Natural killer cell (primary cell): ENCODE data around the gene BPIFB6. TPM values are rescaled to one million over a fixed set of nuclear protein-coding genes. Genes with fewer than 3 reads are reported as not detected.

Experiments used
- ATAC-seq, 3 donors: fragments of 150-1000 bp in 2 of 3; fragments of 200-7000 bp in 1 of 3; cut with Tn5 transposase; 1 replicate in 1 of 3; 2 replicates in 2 of 3; pipeline ENCODE4 v1.10.0; 2021; ENCODE audit warnings: mild to moderate bottlenecking in 2 of 3, moderate library complexity in 2 of 3
- DNase-seq, 2 donors: peaks; one replicate each; pipeline versions ENCODE4 v3.0.0 to v3.0.0-alpha.2; 2013 to 2021; ENCODE audit warnings: mixed read lengths in 1 of 2
- H3K27ac ChIP-seq: one replicate; pipeline ENCODE4 v1.5.1; 2013; ENCODE audit warnings: mild to moderate bottlenecking, low read length
- H3K27me3 ChIP-seq: one replicate; pipeline ENCODE4 v1.6.1; 2013; ENCODE audit warnings: low read length; ENCODE audit not compliant: control insufficient read depth, insufficient read depth
- H3K36me3 ChIP-seq: one replicate; pipeline ENCODE4 v1.6.1; 2013; ENCODE audit warnings: low read length; ENCODE audit not compliant: control insufficient read depth, insufficient read depth
- H3K4me1 ChIP-seq: one replicate; pipeline ENCODE4 v1.6.1; 2013; ENCODE audit warnings: low read length; ENCODE audit not compliant: control insufficient read depth, insufficient read depth
- H3K4me3 ChIP-seq: one replicate; pipeline ENCODE4 v1.5.1; 2013; ENCODE audit warnings: low read length
- H3K9me3 ChIP-seq: one replicate; pipeline ENCODE4 v1.6.1; 2013; ENCODE audit warnings: low read length; ENCODE audit not compliant: control insufficient read depth, insufficient read depth
- H3K27ac Mint-ChIP-seq, 2 donors: one replicate each; pipeline ENCODE4 v1.8.0; 2022; ENCODE audit warnings: mild to moderate bottlenecking in 2 of 2, mixed read lengths in 2 of 2, moderate library complexity in 1 of 2
- H3K27me3 Mint-ChIP-seq, 2 donors: one replicate each; pipeline ENCODE4 v1.8.0; 2022; ENCODE audit warnings: low read depth in 2 of 2, mixed read lengths in 2 of 2
- H3K36me3 Mint-ChIP-seq: one replicate; pipeline ENCODE4 v1.8.0; 2022; ENCODE audit warnings: mixed read lengths
- H3K4me1 Mint-ChIP-seq, 2 donors: one replicate each; pipeline ENCODE4 v1.8.0; 2022; ENCODE audit warnings: mixed read lengths in 2 of 2
- H3K4me3 Mint-ChIP-seq: one replicate; pipeline ENCODE4 v1.8.0; 2022; ENCODE audit warnings: mild to moderate bottlenecking, moderate library complexity, mixed read lengths
- H3K9me3 Mint-ChIP-seq, 2 donors: one replicate each; pipeline ENCODE4 v1.8.0; 2022; ENCODE audit warnings: mixed read lengths in 2 of 2
- WGBS: methylation state at CpG from one replicate; pipeline ENCODE4 v1.1.7; 2013; ENCODE audit warnings: missing lambda C conversion rate; ENCODE audit not compliant: insufficient coverage; 5-methylcytosine and 5-hydroxymethylcytosine counted together
- intact Hi-C: fragments of 100-400 bp; cut with micrococcal nuclease; formaldehyde crosslinking; loops from one replicate; pipeline ENCODE4 v1.14.2; 2022
- total RNA-seq, 4 donors: library from RNA; stranded (reverse); fragments of 120-200 nt in 1 of 4; gene quantifications; one replicate each; pipeline versions ENCODE4 v1.2.3 to v1.2.4, GENCODE V29; 2013 to 2022
- TF ChIP-seq, protein P1 (sequence below): fragments of 200-600 bp; IDR thresholded peaks from one replicate; pipeline ENCODE4 v1.8.0; 2022; ENCODE audit warnings: antibody characterized with exemption

The BPIFB6 gene
- total RNA-seq, 3 donors from 2014 or later (not counting 1 experiment from before 2014, with no cell fraction given), result not detected

DNA sequence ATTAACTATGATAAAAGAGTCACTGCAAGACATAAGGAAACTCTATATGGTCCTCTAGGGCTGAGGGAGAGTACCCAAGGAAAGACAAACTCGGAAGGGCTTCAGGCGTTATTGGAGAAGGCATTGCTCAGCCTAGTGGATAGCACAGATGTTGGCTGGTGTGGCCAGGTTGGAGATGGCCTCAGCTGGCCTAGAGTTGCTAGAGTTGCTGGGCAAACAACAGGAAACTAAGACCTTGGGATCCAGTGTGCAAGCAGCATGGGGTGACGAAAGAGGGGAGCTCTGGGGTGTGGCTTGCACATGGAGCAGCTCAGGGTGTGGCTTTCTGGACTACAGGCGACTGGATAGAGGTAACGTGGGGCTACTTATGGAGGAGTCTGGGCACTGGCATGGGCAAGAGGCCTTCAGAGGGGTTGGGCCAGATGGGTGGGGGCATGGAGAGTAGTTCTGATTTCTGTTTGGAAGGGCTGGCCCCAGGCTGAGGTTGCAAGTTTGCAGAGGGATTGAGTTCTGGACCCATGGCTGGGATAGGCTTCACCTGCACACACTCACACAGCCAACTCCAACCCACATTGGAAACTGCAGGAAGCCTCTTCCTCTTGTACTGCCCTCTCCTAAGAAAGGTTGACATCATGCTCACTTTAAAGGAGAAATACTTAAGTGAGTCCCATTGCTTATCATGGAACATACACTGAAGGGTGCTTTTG lies 5.2 kb upstream of the BPIFB6 start:
- Histone ChIP-seq H3K9me3 (no peaks in the 10 kb centered on the region), H3K4me1 (no peaks in the 10 kb centered on the region), H3K27me3 (no peaks in the 10 kb centered on the region), H3K4me3 (no peak overlapping the region), H3K36me3 (no peaks in the 10 kb centered on the region), H3K27ac (no peak overlapping the region)
- TF ChIP-seq, protein P1, sequence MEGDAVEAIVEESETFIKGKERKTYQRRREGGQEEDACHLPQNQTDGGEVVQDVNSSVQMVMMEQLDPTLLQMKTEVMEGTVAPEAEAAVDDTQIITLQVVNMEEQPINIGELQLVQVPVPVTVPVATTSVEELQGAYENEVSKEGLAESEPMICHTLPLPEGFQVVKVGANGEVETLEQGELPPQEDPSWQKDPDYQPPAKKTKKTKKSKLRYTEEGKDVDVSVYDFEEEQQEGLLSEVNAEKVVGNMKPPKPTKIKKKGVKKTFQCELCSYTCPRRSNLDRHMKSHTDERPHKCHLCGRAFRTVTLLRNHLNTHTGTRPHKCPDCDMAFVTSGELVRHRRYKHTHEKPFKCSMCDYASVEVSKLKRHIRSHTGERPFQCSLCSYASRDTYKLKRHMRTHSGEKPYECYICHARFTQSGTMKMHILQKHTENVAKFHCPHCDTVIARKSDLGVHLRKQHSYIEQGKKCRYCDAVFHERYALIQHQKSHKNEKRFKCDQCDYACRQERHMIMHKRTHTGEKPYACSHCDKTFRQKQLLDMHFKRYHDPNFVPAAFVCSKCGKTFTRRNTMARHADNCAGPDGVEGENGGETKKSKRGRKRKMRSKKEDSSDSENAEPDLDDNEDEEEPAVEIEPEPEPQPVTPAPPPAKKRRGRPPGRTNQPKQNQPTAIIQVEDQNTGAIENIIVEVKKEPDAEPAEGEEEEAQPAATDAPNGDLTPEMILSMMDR, result no peak
- Mint-ChIP-seq H3K4me1 (no peaks in the 10 kb centered on the region), H3K9me3 (no peaks in the 10 kb centered on the region), H3K36me3 (no peaks in the 10 kb centered on the region), H3K27me3 (no peaks in the 10 kb centered on the region), H3K4me3 (no peak overlapping the region), H3K27ac (no peak overlapping the region)
- ATAC-seq (no peak), DNase-seq (no peak)
- intact Hi-C loops, result no loop called here
- WGBS, result 81% methylated on average over 5 of the region's 5 CpGs

GRCh38 chr20:33026779-33027759 lies 4.4 kb upstream of the BPIFB6 start:
- H3K9me3 Mint-ChIP-seq, result no peaks in the 10 kb centered on the region
- H3K4me3 Mint-ChIP-seq, result no peak overlapping the region
- Histone ChIP-seq H3K4me1 (no peaks in the 10 kb centered on the region), H3K27ac (no peak overlapping the region), H3K27me3 (no peaks in the 10 kb centered on the region), H3K9me3 (no peaks in the 10 kb centered on the region), H3K36me3 (no peaks in the 10 kb centered on the region), H3K4me3 (no peak overlapping the region)
- 86% methylated on average over 9 of the region's 10 CpGs for WGBS
- no peaks in the 10 kb centered on the region for H3K4me1 Mint-ChIP-seq
- H3K36me3 Mint-ChIP-seq, result no peaks in the 10 kb centered on the region
- intact Hi-C loops, result no loop called here
- no peak for ATAC-seq
- TF ChIP-seq, protein P1, result no peak
- H3K27me3 Mint-ChIP-seq, result no peaks in the 10 kb centered on the region
- DNase-seq, result no peak
- H3K27ac Mint-ChIP-seq, result no peak overlapping the region

GRCh38 chr20:33027769-33028751 lies 3.4 kb upstream of the BPIFB6 start:
- no peak for DNase-seq
- 80% methylated on average over 12 of the region's 12 CpGs for WGBS
- no peaks in the 10 kb centered on the region for H3K9me3 ChIP-seq
- Mint-ChIP-seq H3K9me3 (no peaks in the 10 kb centered on the region), H3K4me3 (no peak overlapping the region), H3K27ac (no peak overlapping the region), H3K27me3 (no peaks in the 10 kb centered on the region), H3K36me3 (no peaks in the 10 kb centered on the region), H3K4me1 (no peaks in the 10 kb centered on the region)
- TF ChIP-seq, protein P1, result no peak
- no peaks in the 10 kb centered on the region for H3K36me3 ChIP-seq
- H3K4me1 ChIP-seq, result no peaks in the 10 kb centered on the region
- H3K27me3 ChIP-seq, result no peaks in the 10 kb centered on the region
- H3K27ac ChIP-seq, result no peak overlapping the region
- ATAC-seq, result no peak
- intact Hi-C loops, result no loop called here
- H3K4me3 ChIP-seq, result no peak overlapping the region
